Measurements from ENCODE around the gene C6orf141.
"Not testable (repeated sequence)": the region's sequence is repeated elsewhere in the genome, so short reads cannot be mapped to it uniquely, and the experiment has no call there.

C6orf141 gene

DNA sequence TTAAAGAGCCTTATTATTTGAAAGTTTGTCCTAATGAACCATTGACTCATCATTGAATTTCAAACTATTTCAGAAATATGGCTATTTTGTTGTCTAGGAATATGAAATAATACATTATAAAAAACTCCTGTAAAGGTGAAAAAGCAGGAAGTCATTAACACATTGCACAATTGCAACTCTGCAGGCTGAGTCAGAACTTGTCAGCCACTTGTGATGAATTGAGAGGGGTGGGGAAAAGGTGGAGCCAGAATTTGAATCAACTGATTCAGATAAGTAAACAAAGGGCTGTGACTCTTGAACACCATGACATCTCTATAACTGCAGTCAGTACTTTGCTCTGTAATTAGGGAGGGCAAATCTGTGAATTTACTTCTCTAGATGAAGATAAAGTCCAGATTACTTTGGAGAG is 6.0 kb downstream of the C6orf141 start:
- Histone ChIP-seq H3K27me3 (ENCODE audit: insufficient read depth, low read length) (peaks cover 66% of the 10 kb centered on the region), H3K36me3 (ENCODE audit: insufficient read depth, low read depth, low read length) (peaks cover 40% of the 10 kb centered on the region), H3K4me1 (ENCODE audit: insufficient read depth, low read length) (peaks cover 14% of the 10 kb centered on the region; the same call in 1 of the 2 replicates), H3K9ac (ENCODE audit: low read depth, low read length) (no peak overlapping the region), H3K9me3 (ENCODE audit: insufficient read depth, low read depth, low read length) (no peaks in the 10 kb centered on the region), H3K4me3 (ENCODE audit: low read length) (no peak overlapping the region), H3K27ac (ENCODE audit: low read length) (no peak overlapping the region)

DNA sequence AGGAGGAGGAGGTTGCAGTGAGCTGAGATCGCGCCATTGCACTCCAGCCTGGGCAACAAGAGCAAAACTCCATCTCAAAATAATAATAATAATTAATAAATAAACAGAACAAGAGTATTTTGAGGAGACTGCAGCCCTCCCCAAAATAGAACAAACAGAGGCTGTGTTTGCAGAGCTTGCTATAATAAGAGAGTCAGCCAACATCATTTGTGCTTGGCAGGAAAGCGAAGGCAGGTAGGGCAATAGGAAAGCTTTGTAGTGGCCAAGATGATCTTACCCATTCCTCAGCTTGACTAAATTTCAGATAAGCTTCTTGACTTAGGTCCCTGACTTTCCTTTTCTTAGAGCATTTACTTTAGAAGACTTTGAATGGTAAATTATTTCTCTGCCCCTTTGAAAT is 6.7 kb downstream of the C6orf141 start:
- H3K27me3 ChIP-seq (ENCODE audit: insufficient read depth, low read length), result peaks cover 60% of the 10 kb centered on the region

GRCh38 chr6:49558238-49558637 is 7.8 kb downstream of the C6orf141 start:
- peaks cover 49% of the 10 kb centered on the region for H3K27me3 ChIP-seq (ENCODE audit: insufficient read depth, low read length)
- peaks cover 38% of the 10 kb centered on the region for H3K36me3 ChIP-seq (ENCODE audit: insufficient read depth, low read depth, low read length)
- no peak overlapping the region for H3K27ac ChIP-seq (ENCODE audit: low read length)

More for the DNA sequence above, 6.7 kb downstream of the C6orf141 start:
- peaks cover 40% of the 10 kb centered on the region for H3K36me3 ChIP-seq (ENCODE audit: insufficient read depth, low read depth, low read length)
- peaks cover 12% of the 10 kb centered on the region; the same call in 1 of the 2 replicates for H3K4me1 ChIP-seq (ENCODE audit: insufficient read depth, low read length)
- no peaks in the 10 kb centered on the region for H3K9me3 ChIP-seq (ENCODE audit: insufficient read depth, low read depth, low read length)
- no peak overlapping the region for H3K4me3 ChIP-seq (ENCODE audit: low read length)
- no peak overlapping the region for H3K27ac ChIP-seq (ENCODE audit: low read length)
- no peak overlapping the region for H3K9ac ChIP-seq (ENCODE audit: low read depth, low read length)

GRCh38 chr6:49563006-49563886 is 12.8 kb downstream of the C6orf141 start:
- Histone ChIP-seq H3K9me3 (ENCODE audit: insufficient read depth, low read depth, low read length) (no peaks in the 10 kb centered on the region), H3K27ac (ENCODE audit: low read length) (no peak overlapping the region), H3K4me1 (ENCODE audit: insufficient read depth, low read length) (no peaks in the 10 kb centered on the region), H3K4me3 (ENCODE audit: low read length) (no peak overlapping the region), H3K27me3 (ENCODE audit: insufficient read depth, low read length) (peaks cover 16% of the 10 kb centered on the region), H3K9ac (ENCODE audit: low read depth, low read length) (no peak overlapping the region), H3K36me3 (ENCODE audit: insufficient read depth, low read depth, low read length) (peaks cover 6% of the 10 kb centered on the region; the same call in 1 of the 2 replicates)

More at GRCh38 chr6:49558238-49558637, 7.8 kb downstream of the C6orf141 start:
- Histone ChIP-seq H3K4me3 (ENCODE audit: low read length) (no peak overlapping the region), H3K9me3 (ENCODE audit: insufficient read depth, low read depth, low read length) (no peaks in the 10 kb centered on the region), H3K4me1 (ENCODE audit: insufficient read depth, low read length) (peaks cover 4% of the 10 kb centered on the region; the same call in 1 of the 2 replicates), H3K9ac (ENCODE audit: low read depth, low read length) (no peak overlapping the region)

DNA sequence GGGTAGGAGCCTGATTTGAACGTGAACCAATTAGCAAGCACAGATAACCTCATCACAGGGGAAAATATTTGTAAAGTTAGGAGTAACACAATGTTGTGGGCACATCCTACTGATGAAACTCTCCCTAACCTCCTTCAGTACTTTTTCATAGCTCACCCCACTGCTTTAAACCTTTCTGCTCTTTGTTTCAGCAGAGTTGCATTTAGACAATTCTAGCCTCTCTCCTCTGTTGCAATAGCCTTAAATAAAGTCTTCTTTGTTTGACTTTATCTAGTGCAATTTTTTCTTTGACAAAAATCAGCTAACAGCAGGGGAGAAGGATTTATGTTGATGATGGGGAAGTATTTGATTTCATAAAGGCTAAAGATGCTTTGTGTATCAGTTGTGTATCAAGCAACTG is 14.1 kb downstream of the C6orf141 start:
- Histone ChIP-seq H3K27me3 (ENCODE audit: insufficient read depth, low read length) (peaks cover 11% of the 10 kb centered on the region), H3K36me3 (ENCODE audit: insufficient read depth, low read depth, low read length) (peaks cover 3% of the 10 kb centered on the region; the same call in 1 of the 2 replicates), H3K9me3 (ENCODE audit: insufficient read depth, low read depth, low read length) (no peaks in the 10 kb centered on the region), H3K27ac (ENCODE audit: low read length) (no peak overlapping the region), H3K4me3 (ENCODE audit: low read length) (no peak overlapping the region), H3K9ac (ENCODE audit: low read depth, low read length) (no peak overlapping the region), H3K4me1 (ENCODE audit: insufficient read depth, low read length) (no peaks in the 10 kb centered on the region)

DNA sequence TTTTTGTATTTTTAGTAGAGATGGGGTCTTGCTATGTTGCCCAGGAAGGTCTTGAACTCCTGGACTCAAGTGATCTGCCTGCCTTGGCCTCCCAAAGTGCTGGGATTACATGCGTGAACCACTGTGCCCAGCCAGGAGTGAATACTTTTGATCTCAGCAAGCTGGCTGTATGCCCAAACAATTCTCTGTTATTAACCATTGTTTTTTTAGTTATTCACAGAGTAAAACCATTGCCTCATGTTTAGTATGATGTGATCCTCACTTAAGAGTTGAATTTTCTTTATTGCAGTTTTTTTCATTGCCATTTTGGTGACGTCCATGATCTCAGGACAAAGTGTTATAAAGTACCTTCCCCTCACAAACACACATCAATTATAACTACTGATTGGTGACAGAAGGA is 14.8 kb downstream of the C6orf141 start:
- H3K4me3 ChIP-seq (ENCODE audit: low read length), result no peak overlapping the region
- H3K36me3 ChIP-seq (ENCODE audit: insufficient read depth, low read depth, low read length), result no peaks in the 10 kb centered on the region
- H3K4me1 ChIP-seq (ENCODE audit: insufficient read depth, low read length), result no peaks in the 10 kb centered on the region
- H3K27ac ChIP-seq (ENCODE audit: low read length), result no peak overlapping the region
- H3K27me3 ChIP-seq (ENCODE audit: insufficient read depth, low read length), result peaks cover 6% of the 10 kb centered on the region; the same call in 1 of the 2 replicates
- H3K9me3 ChIP-seq (ENCODE audit: insufficient read depth, low read depth, low read length), result no peaks in the 10 kb centered on the region
- H3K9ac ChIP-seq (ENCODE audit: low read depth, low read length), result no peak overlapping the region

DNA sequence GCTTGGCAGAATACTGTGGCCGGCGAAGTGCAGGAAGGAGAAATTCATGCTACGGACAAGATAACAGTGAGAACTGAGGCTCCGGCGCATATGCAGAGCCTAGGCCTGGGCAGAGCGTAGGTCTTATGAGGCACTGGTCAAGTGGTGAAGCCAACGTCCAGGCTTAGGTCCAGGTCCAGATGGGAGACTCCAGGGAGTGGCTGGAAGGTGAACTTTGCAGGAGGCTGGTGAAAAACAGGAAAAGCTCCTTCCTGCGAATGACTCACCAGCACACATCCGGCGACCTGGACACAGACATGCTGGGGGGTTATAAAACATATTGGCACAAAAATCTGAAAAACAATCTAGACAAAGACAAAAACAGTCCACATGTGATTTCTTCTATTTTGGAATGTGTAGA is 15.4 kb downstream of the C6orf141 start:
- Histone ChIP-seq H3K27ac (ENCODE audit: low read length) (no peak overlapping the region), H3K27me3 (ENCODE audit: insufficient read depth, low read length) (peaks cover 6% of the 10 kb centered on the region; the same call in 1 of the 2 replicates)

GRCh38 chr6:49570474-49571079 is 20.1 kb downstream of the C6orf141 start:
- H3K9ac ChIP-seq (ENCODE audit: low read depth, low read length), result no peak overlapping the region
- H3K27ac ChIP-seq (ENCODE audit: low read length), result no peak overlapping the region

More for the DNA sequence above, 15.4 kb downstream of the C6orf141 start:
- Histone ChIP-seq H3K36me3 (ENCODE audit: insufficient read depth, low read depth, low read length) (no peaks in the 10 kb centered on the region), H3K9ac (ENCODE audit: low read depth, low read length) (no peak overlapping the region), H3K9me3 (ENCODE audit: insufficient read depth, low read depth, low read length) (no peaks in the 10 kb centered on the region), H3K4me1 (ENCODE audit: insufficient read depth, low read length) (no peaks in the 10 kb centered on the region), H3K4me3 (ENCODE audit: low read length) (no peak overlapping the region)

GRCh38 chr6:49576618-49577017 is 26.1 kb downstream of the C6orf141 start:
- H3K4me1 ChIP-seq (ENCODE audit: insufficient read depth, low read length), result no peaks in the 10 kb centered on the region

More at GRCh38 chr6:49570474-49571079, 20.1 kb downstream of the C6orf141 start:
- H3K4me1 ChIP-seq (ENCODE audit: insufficient read depth, low read length), result no peaks in the 10 kb centered on the region
- H3K4me3 ChIP-seq (ENCODE audit: low read length), result no peak overlapping the region
- no peaks in the 10 kb centered on the region for H3K36me3 ChIP-seq (ENCODE audit: insufficient read depth, low read depth, low read length)
- no peaks in the 10 kb centered on the region; the same call in 1 of the 2 replicates for H3K27me3 ChIP-seq (ENCODE audit: insufficient read depth, low read length)
- no peaks in the 10 kb centered on the region for H3K9me3 ChIP-seq (ENCODE audit: insufficient read depth, low read depth, low read length)

DNA sequence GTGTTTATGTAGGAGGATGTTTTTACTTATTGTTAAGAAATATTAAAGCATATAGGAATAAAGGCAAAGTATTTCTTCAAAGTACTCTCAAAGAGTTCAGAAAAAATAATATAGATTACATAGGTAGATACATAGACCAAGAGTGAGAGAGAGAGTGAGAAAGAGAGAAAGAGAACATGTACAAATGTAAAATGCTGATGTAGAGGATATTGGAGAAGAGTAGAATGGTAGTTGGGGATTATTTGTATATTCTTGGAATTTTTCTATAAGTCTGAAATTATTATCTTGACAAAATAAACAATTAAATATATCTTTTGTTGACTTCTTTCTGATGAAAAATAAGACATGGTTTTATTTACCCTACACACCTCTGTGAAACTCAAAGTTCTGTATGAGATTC is 29.2 kb downstream of the C6orf141 start:
- Histone ChIP-seq H3K27ac (ENCODE audit: low read length) (no peak overlapping the region), H3K9me3 (ENCODE audit: insufficient read depth, low read depth, low read length) (no peaks in the 10 kb centered on the region), H3K27me3 (ENCODE audit: insufficient read depth, low read length) (no peaks in the 10 kb centered on the region), H3K4me1 (ENCODE audit: insufficient read depth, low read length) (no peaks in the 10 kb centered on the region), H3K36me3 (ENCODE audit: insufficient read depth, low read depth, low read length) (no peaks in the 10 kb centered on the region), H3K9ac (ENCODE audit: low read depth, low read length) (no peak overlapping the region), H3K4me3 (ENCODE audit: low read length) (no peak overlapping the region)

More at GRCh38 chr6:49576618-49577017, 26.1 kb downstream of the C6orf141 start:
- Histone ChIP-seq H3K27me3 (ENCODE audit: insufficient read depth, low read length) (no peaks in the 10 kb centered on the region), H3K9ac (ENCODE audit: low read depth, low read length) (no peak overlapping the region), H3K9me3 (ENCODE audit: insufficient read depth, low read depth, low read length) (no peaks in the 10 kb centered on the region), H3K27ac (ENCODE audit: low read length) (no peak overlapping the region), H3K36me3 (ENCODE audit: insufficient read depth, low read depth, low read length) (no peaks in the 10 kb centered on the region), H3K4me3 (ENCODE audit: low read length) (no peak overlapping the region)

DNA sequence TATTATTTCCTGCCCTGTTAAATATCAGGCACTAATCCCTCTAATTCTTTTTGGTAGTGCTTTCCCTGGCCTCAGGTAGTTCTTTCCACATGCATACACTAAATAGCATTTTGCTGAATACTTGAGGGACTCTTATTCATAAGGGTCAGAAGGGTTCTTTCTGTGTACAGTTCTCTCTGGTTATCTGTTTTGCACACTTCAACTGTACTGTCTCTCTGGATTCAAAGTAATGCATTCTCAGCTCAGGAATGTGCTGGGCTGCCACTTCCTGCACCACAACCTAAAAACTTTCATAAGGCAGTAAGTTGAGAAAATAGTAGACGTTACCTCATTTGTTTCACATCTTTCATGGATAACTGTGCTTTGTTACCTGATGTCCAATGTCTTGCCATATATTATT is 32.1 kb downstream of the C6orf141 start:
- Histone ChIP-seq H3K27me3 (ENCODE audit: insufficient read depth, low read length) (no peaks in the 10 kb centered on the region), H3K27ac (ENCODE audit: low read length) (no peak overlapping the region), H3K9ac (ENCODE audit: low read depth, low read length) (no peak overlapping the region), H3K36me3 (ENCODE audit: insufficient read depth, low read depth, low read length) (no peaks in the 10 kb centered on the region), H3K4me1 (ENCODE audit: insufficient read depth, low read length) (no peaks in the 10 kb centered on the region), H3K9me3 (ENCODE audit: insufficient read depth, low read depth, low read length) (no peaks in the 10 kb centered on the region), H3K4me3 (ENCODE audit: low read length) (no peak overlapping the region)

DNA sequence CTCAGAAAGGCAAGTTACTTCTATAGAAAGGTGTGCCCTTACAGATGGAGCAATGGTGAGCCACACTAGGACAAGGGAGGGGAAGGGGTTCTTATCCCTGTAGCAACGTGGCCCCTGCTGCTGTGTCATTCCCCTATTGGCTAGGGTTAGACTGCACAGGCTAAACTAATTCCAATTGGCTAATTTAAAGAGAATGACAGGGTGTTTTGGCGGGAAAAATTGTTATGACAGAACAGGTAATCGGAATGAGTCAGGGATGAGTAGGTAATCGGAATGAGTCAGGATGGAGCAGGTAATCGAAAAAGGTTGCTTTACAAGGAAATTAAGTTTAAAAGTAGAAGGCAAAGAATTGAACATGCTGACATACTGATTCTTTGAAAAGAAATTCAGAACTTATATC is 36.8 kb downstream of the C6orf141 start:
- H3K27me3 ChIP-seq (ENCODE audit: insufficient read depth, low read length); H3K4me1 ChIP-seq (ENCODE audit: insufficient read depth, low read length): not testable (repeated sequence)

More for the DNA sequence above, 36.8 kb downstream of the C6orf141 start:
- not testable (repeated sequence) for H3K9ac ChIP-seq (ENCODE audit: low read depth, low read length); H3K9me3 ChIP-seq (ENCODE audit: insufficient read depth, low read depth, low read length); H3K27ac ChIP-seq (ENCODE audit: low read length); H3K36me3 ChIP-seq (ENCODE audit: insufficient read depth, low read depth, low read length); H3K4me3 ChIP-seq (ENCODE audit: low read length)

Measured in iPS-20b (cell line).